GM10266 (cell line): Measurements from ENCODE around the gene MEGF6.

Source experiments
- DNase-seq: peaks from one replicate; pipeline ENCODE4 v3.0.0; 2012; ENCODE audit errors: extremely low spot score
- TF ChIP-seq, protein P1 (sequence below): IDR thresholded peaks from 2 replicates; pipeline ENCODE4 v1.5.1; 2012; ENCODE audit warnings: mild to moderate bottlenecking, low read depth; ENCODE audit not compliant: control insufficient read depth, insufficient read depth; ENCODE audit errors: missing control alignments

The MEGF6 gene

GRCh38 chr1:3443807-3444206, 167.5 kb downstream of the MEGF6 start:
- no peak for DNase-seq
- TF ChIP-seq, protein P1, sequence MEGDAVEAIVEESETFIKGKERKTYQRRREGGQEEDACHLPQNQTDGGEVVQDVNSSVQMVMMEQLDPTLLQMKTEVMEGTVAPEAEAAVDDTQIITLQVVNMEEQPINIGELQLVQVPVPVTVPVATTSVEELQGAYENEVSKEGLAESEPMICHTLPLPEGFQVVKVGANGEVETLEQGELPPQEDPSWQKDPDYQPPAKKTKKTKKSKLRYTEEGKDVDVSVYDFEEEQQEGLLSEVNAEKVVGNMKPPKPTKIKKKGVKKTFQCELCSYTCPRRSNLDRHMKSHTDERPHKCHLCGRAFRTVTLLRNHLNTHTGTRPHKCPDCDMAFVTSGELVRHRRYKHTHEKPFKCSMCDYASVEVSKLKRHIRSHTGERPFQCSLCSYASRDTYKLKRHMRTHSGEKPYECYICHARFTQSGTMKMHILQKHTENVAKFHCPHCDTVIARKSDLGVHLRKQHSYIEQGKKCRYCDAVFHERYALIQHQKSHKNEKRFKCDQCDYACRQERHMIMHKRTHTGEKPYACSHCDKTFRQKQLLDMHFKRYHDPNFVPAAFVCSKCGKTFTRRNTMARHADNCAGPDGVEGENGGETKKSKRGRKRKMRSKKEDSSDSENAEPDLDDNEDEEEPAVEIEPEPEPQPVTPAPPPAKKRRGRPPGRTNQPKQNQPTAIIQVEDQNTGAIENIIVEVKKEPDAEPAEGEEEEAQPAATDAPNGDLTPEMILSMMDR: no peak

- no peak for DNase-seq
- TF ChIP-seq, protein P1: no peak
These were observed 168.4 kb downstream of the MEGF6 start for GRCh38 chr1:3442901-3443300.

DNA sequence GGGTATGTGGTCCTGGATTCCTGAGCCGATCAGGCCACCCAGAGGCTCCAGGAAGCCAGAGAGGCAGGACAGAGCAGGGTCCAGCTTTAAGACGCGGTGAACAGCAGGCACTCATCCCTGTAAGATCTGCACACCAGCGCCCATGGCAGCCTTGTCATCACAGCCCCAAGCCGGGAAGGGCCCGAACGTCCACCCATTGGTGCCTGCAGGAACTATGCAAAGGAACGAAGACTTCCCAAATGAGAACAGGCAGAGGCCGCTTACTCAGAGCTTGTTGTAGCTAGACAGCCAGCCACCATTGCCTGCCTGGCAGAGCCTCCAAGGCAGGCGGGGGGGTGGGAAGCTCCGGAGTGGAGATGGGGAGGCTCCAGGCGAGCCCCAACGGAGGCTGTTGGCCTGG, 169.0 kb downstream of the MEGF6 start:
- DNase-seq: no peak
- TF ChIP-seq, protein P1: no peak

DNA sequence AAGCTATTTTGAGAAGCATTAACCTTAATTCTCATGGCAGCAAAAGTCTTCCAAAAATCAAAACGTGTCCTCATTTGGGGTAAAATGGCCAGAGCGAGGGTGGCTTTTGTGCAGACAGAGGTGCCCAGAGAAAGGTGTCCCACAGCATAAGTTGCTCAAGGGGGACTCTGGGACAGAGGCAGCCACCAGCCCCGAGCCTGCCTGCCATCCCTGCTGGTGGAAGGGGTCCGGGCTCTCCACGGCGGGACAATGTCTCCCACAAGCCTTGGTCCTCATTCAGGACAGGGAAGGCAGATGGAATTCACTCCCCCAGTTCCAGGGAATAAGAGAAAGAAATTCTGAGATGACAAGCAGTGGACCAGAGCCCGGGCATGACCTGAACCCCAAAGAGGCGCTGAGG, 169.4 kb downstream of the MEGF6 start:
- TF ChIP-seq, protein P1: no peak
- no peak for DNase-seq

GRCh38 chr1:3441410-3441847, 169.9 kb downstream of the MEGF6 start:
- no peak for DNase-seq
- TF ChIP-seq, protein P1: no peak

GRCh38 chr1:3440711-3441409, 170.4 kb downstream of the MEGF6 start:
- no peak for DNase-seq
- TF ChIP-seq, protein P1: no peak

DNA sequence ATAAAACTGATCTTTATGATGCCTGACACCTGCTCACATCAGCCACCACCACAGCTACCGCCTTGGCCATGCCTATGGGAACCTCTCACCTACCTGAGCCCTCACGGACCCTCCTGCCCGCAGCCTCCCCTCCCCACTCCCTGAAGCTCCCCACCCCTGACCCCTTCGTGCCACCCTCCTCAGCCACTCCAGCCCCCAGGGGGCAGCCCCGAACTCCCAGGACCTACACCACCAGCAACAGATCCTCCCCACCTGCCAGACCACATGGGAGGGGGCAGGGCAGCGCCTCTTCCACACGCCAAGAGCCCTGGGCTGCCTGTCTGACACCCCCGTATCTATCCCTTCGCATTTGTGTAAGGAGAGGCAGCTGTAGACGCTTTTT, 171.0 kb downstream of the MEGF6 start:
- no peak for DNase-seq
- TF ChIP-seq, protein P1: no peak
